LNCAP (cell line): ENCODE measurements around the gene COL11A1.

Source experiments
- CTCF ChIP-seq: fragments of 450-650 bp; IDR thresholded peaks from 2 replicates; pipeline ENCODE4 v1.5.1; 2017; ENCODE audit warnings: mild to moderate bottlenecking

The COL11A1 gene

DNA sequence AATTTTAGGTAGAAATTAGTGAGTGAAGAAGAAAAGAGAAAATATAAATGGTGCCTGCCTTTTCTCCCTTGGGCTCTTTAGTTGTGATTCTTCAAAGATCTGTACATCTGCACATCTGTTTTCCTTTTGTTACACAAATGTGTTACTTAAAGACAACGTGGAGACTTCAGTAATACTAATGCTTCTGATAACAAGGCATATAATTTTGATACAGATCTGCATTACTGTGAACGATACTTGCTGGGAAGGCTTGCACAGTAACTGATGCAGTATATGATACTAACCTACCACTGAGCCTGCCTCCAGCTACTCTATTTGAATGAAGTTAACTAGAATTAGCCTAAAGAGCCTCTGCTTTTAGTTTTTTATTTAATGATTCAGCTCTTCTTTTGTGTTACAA is 244.6 kb downstream of the COL11A1 start:
- no peak for TF ChIP-seq CTCF

- no peak for TF ChIP-seq CTCF
Measured at GRCh38 chr1:102861247-102861646, 247.1 kb downstream of the COL11A1 start.

DNA sequence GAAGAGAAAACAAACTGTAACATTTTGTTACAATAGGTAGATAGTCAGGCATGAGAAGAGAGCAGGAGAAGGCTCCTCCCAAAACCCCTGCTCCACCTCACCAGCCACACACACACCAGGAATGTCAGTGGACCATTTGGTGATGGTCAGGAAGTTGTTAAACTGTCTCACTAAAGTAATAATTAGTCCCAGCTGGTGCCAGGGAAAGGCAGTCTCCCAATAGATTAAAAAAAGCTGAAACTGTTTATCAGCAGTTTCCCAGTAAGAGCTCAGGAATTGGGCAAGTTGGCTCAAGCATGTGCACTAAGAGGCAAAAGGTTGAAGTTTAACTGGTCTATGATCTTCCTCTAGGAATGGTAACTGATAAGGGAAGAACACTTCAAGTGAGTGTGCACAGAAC is 249.6 kb downstream of the COL11A1 start:
- no peak for TF ChIP-seq CTCF

- no peak for TF ChIP-seq CTCF
Measured at GRCh38 chr1:102857251-102857650, 251.1 kb downstream of the COL11A1 start.

- TF ChIP-seq CTCF: no peak
Measured at GRCh38 chr1:102853701-102854187, 254.6 kb downstream of the COL11A1 start.

- no peak for TF ChIP-seq CTCF
Measured at GRCh38 chr1:102853136-102853535, 255.2 kb downstream of the COL11A1 start.

DNA sequence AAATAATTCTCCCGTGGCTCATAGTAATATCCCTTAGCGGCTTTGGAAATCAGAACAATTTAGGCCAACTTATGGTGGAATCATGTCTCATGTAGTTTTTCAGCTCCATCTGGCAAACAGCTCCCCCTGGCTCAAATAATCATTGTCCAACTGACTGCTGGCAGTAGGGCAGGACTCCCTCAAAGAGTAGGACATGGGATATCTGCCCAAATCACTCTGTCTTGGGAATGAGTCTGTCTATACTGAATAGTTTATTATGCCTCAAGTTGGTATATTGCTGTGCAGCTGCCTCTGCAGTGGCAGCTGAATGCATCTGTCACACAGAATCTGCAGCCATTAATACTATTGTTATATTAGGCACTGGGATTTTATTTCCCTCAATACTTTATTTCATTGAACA is 255.7 kb downstream of the COL11A1 start:
- no peak for TF ChIP-seq CTCF

DNA sequence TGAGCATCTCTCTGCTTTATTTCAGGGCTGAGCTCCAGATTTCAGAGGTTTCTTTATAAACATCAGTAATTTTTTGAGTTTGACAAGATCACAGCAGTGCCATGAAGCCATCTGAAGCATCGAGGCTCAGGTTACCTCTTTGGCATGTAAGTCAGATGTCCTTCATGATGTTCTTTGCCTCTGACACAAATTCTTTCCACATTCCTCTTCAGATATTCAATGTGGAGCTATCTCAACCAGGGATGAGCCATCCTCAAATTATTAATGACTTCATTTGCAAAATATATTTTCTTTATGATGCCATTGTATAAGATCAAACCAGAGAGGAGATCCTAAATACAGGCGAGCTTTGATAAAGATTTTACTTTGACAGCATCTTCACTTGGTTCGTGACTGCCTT is 256.7 kb downstream of the COL11A1 start:
- TF ChIP-seq CTCF: no peak
